K562 (cell line): Measurements from ENCODE around the gene SPRR2G.

ENCODE experiments used
- CTCF ChIP-seq, 3 experiments: IDR thresholded peaks in 2 of 3; conservative IDR thresholded peaks in 1 of 3; 2 replicates each; pipeline ENCODE4 v1.5.1; 2011 to 2012; ENCODE audit warnings: low read length in 3 of 3, mild to moderate bottlenecking in 3 of 3, control low read depth in 2 of 3, improper control_type of control experiment in 1 of 3, inconsistent platforms in 1 of 3, low read depth in 1 of 3, mixed read lengths in 1 of 3, moderate library complexity in 1 of 3; ENCODE audit not compliant: insufficient read depth in 2 of 3
- EP300 ChIP-seq: IDR thresholded peaks from 2 replicates; pipeline ENCODE4 v1.6.1; 2012; ENCODE audit warnings: low read length, improper control_type of control experiment
- FOS ChIP-seq: IDR thresholded peaks from 3 replicates; pipeline ENCODE4 v1.6.1; 2011; ENCODE audit not compliant: insufficient read length; ENCODE audit errors: extremely low read depth
- FOXA1 ChIP-seq: fragments of 450-650 bp; IDR thresholded peaks from 2 replicates; pipeline ENCODE4 v1.6.1; 2016; ENCODE audit warnings: mild to moderate bottlenecking, borderline replicate concordance
- KAT8 ChIP-seq: fragments of 450-650 bp; IDR thresholded peaks from 2 replicates; pipeline ENCODE4 v1.6.1; 2016; ENCODE audit warnings: low read depth, mild to moderate bottlenecking
- KLF1 ChIP-seq: fragments of 450-650 bp; IDR thresholded peaks from 2 replicates; pipeline ENCODE4 v1.6.1; 2016; ENCODE audit warnings: missing genetic modification characterization, missing compliant biosample characterization
- MAFK ChIP-seq: IDR thresholded peaks from 2 replicates; pipeline ENCODE4 v1.6.1; 2011; ENCODE audit warnings: low read length, improper control_type of control experiment
- NCOA1 ChIP-seq: fragments of 450-650 bp; IDR thresholded peaks from 2 replicates; pipeline ENCODE4 v1.6.1; 2016; ENCODE audit warnings: low read depth
- POLR2A ChIP-seq: fragments of 450-650 bp; conservative IDR thresholded peaks from 2 replicates; pipeline ENCODE4 v1.6.1; 2016
- POLR2B ChIP-seq: fragments of 450-650 bp; IDR thresholded peaks from 2 replicates; pipeline ENCODE4 v1.6.1; 2018; ENCODE audit warnings: low read depth; ENCODE audit not compliant: partially characterized antibody
- SRF ChIP-seq, 2 experiments: fragments of 250-450, 450-650 bp in 1 of 2; sonication (Bioruptor Pico) in 1 of 2; sonication (generic) in 1 of 2; formaldehyde crosslinking; IDR thresholded peaks; 2 replicates each; pipeline versions ENCODE4 v1.5.0 to v1.5.1; 2020 to 2022; ENCODE audit warnings: mild to moderate bottlenecking in 1 of 2, missing genetic modification reagents in 1 of 2

GRCh38 chr1:153140484-153140883 is 10.2 kb downstream of the SPRR2G start:
- TF ChIP-seq CTCF (IDR thresholded peaks at IDR 0.05 in 2 of 3, conservative IDR thresholded peaks at IDR 0.05 in 1 of 3; ENCODE audit: insufficient read depth in 2 of 3, low read depth in 1 of 3, low read length in 3 of 3) (no peak), EP300 (no peak), NCOA1 (no peak), FOS (no peak), POLR2A (no peak), KAT8 (no peak), KLF1 (no peak), FOXA1 (no peak), POLR2B (no peak), MAFK (no peak), SRF (CRISPR knock-in tag; IDR thresholded peaks at IDR 0.05) (no peak)
